Caco-2 (cell line): ENCODE measurements around the gene RASGRP3. TPM values are rescaled to one million over a fixed set of nuclear protein-coding genes. Genes with fewer than 3 reads are reported as not detected.

Experiments
- BruUV-seq: library from RNA; stranded (reverse); fragments of 400-500 nt; replicated peaks from 2 replicates; lab custom pipeline; 2021; lab: Mats Ljungman, UMichigan
- CTCF ChIA-PET: fragments of 300-600 bp; sonication (Branson Sonifier 250); formaldehyde crosslinking; loops from one replicate; lab custom pipeline; 2022; ENCODE audit warnings: antibody characterized with exemption; lab: Charles Lee
- POLR2A ChIA-PET: fragments of 300-600 bp; sonication (Branson Sonifier 250); formaldehyde crosslinking; loops from one replicate; lab custom pipeline; 2022; ENCODE audit warnings: antibody characterized with exemption; lab: Charles Lee
- DNase-seq, 2 experiments: peaks; one replicate each; pipeline versions ENCODE4 v3.0.0 to v3.0.0-alpha.2; 2020 to 2022
- H3K27me3 ChIP-seq: replicated peaks from 2 replicates; pipeline ENCODE4 v1.6.0; 2011; ENCODE audit warnings: low read length; ENCODE audit not compliant: control insufficient read depth, insufficient read depth
- H3K36me3 ChIP-seq: 2 replicates; pipeline ENCODE4 v1.5.1; 2011; ENCODE audit warnings: low read length; ENCODE audit not compliant: control insufficient read depth, insufficient read depth
- H3K4me1 ChIP-seq: fragments of 250-450 bp; sonication (Bioruptor Pico); 2 replicates; pipeline ENCODE4 v1.5.1; 2020; ENCODE audit warnings: mild to moderate bottlenecking
- H3K4me3 ChIP-seq: 2 replicates; pipeline ENCODE4 v1.5.1; 2011; ENCODE audit warnings: low read depth, mild to moderate bottlenecking, control low read depth, low read length
- H3K9me3 ChIP-seq: fragments of 250-450 bp; sonication (Bioruptor Pico); 2 replicates; pipeline ENCODE4 v1.5.1; 2020; ENCODE audit warnings: mild to moderate bottlenecking, moderate library complexity
- H3K27ac Mint-ChIP-seq: one replicate; pipeline ENCODE4 v1.8.0; 2022; ENCODE audit warnings: mixed read lengths; ENCODE audit not compliant: unreplicated experiment
- H3K27me3 Mint-ChIP-seq: one replicate; pipeline ENCODE4 v1.8.0; 2022; ENCODE audit warnings: mixed read lengths; ENCODE audit not compliant: insufficient read depth, unreplicated experiment
- H3K36me3 Mint-ChIP-seq: one replicate; pipeline ENCODE4 v1.8.0; 2022; ENCODE audit warnings: mild to moderate bottlenecking, mixed read lengths; ENCODE audit not compliant: insufficient read depth, unreplicated experiment
- H3K4me1 Mint-ChIP-seq: one replicate; pipeline ENCODE4 v1.8.0; 2022; ENCODE audit warnings: low read depth, mixed read lengths; ENCODE audit not compliant: unreplicated experiment
- H3K4me3 Mint-ChIP-seq: one replicate; pipeline ENCODE4 v1.8.0; 2022; ENCODE audit warnings: mild to moderate bottlenecking, moderate library complexity, mixed read lengths; ENCODE audit not compliant: unreplicated experiment
- H3K9me3 Mint-ChIP-seq: one replicate; pipeline ENCODE4 v1.8.0; 2022; ENCODE audit warnings: mixed read lengths; ENCODE audit not compliant: unreplicated experiment
- CTCF ChIP-seq, 2 experiments: fragments of 200-600 bp in 1 of 2; IDR thresholded peaks; 1 replicate in 1 of 2; 2 replicates in 1 of 2; pipeline versions ENCODE4 v1.5.1 to v1.8.0; 2011 to 2022; ENCODE audit warnings: antibody characterized with exemption in 1 of 2, control low read depth in 1 of 2, inconsistent platforms in 1 of 2, low read depth in 1 of 2, low read length in 1 of 2, mild to moderate bottlenecking in 1 of 2, moderate library complexity in 1 of 2; ENCODE audit not compliant: insufficient read depth in 1 of 2, severe bottlenecking in 1 of 2, unreplicated experiment in 1 of 2
- intact Hi-C: fragments of 100-400 bp; cut with micrococcal nuclease; formaldehyde crosslinking; loops from one replicate; pipeline ENCODE4 v1.10.0; 2022; ENCODE audit not compliant: unreplicated experiment
- total RNA-seq: library from RNA; stranded (reverse); gene quantifications from 2 replicates; pipeline ENCODE4 v1.2.3, GENCODE V29; 2022

The RASGRP3 gene
- total RNA-seq, 1 experiment from 2014 or later = 9.2 TPM

GRCh38 chr2:33526921-33527320 is 50.5 kb downstream of the RASGRP3 start:
- H3K36me3 ChIP-seq = no peaks in the 10 kb centered on the region
- intact Hi-C loops = no loop called here
- no peak for DNase-seq
- POLR2A ChIA-PET = no interaction called here
- Mint-ChIP-seq H3K27ac (no peak overlapping the region), H3K4me3 (no peak overlapping the region), H3K9me3 (no peaks in the 10 kb centered on the region), H3K27me3 (no peaks in the 10 kb centered on the region), H3K36me3 (no peaks in the 10 kb centered on the region), H3K4me1 (no peaks in the 10 kb centered on the region)
- BruUV-seq = no TSS peak
- CTCF ChIA-PET = no interaction called here
- H3K9me3 ChIP-seq = no peaks in the 10 kb centered on the region
- H3K4me1 ChIP-seq = no peaks in the 10 kb centered on the region; the same call in 1 of the 2 replicates
- TF ChIP-seq CTCF (IDR thresholded peaks at IDR 0.05; ENCODE audit: insufficient read depth in 1 of 2, low read depth in 1 of 2, low read length in 1 of 2, severe bottlenecking in 1 of 2, unreplicated experiment in 1 of 2) = no peak
- no peak overlapping the region for H3K4me3 ChIP-seq
- no peaks in the 10 kb centered on the region for H3K27me3 ChIP-seq

GRCh38 chr2:33528441-33528950 is 52.0 kb downstream of the RASGRP3 start:
- intact Hi-C loops = no loop called here
- no peaks in the 10 kb centered on the region for H3K9me3 Mint-ChIP-seq
- Histone ChIP-seq H3K36me3 (no peaks in the 10 kb centered on the region), H3K4me3 (no peak overlapping the region), H3K9me3 (no peaks in the 10 kb centered on the region), H3K27me3 (no peaks in the 10 kb centered on the region), H3K4me1 (no peaks in the 10 kb centered on the region; the same call in 1 of the 2 replicates)
- H3K27ac Mint-ChIP-seq = no peak overlapping the region
- no peaks in the 10 kb centered on the region for H3K36me3 Mint-ChIP-seq
- no TSS peak for BruUV-seq
- DNase-seq = no peak
- CTCF ChIA-PET = interaction anchor here (1.4 kb wide), 1 partner anchor 53 kb away, joined by 3 read pairs; the partner anchor contains the start of gene RASGRP3
- TF ChIP-seq CTCF (IDR thresholded peaks at IDR 0.05; ENCODE audit: insufficient read depth in 1 of 2, low read depth in 1 of 2, low read length in 1 of 2, severe bottlenecking in 1 of 2, unreplicated experiment in 1 of 2) = no peak
- no peaks in the 10 kb centered on the region for H3K27me3 Mint-ChIP-seq
- H3K4me3 Mint-ChIP-seq = no peak overlapping the region
- POLR2A ChIA-PET = no interaction called here
- H3K4me1 Mint-ChIP-seq = no peaks in the 10 kb centered on the region

GRCh38 chr2:33529771-33530481 is 53.5 kb downstream of the RASGRP3 start:
- no peaks in the 10 kb centered on the region; the same call in 1 of the 2 replicates for H3K4me1 ChIP-seq
- POLR2A ChIA-PET = no interaction called here
- no peaks in the 10 kb centered on the region for H3K9me3 ChIP-seq
- CTCF ChIA-PET = interaction anchor here (1.4 kb wide), 1 partner anchor 54 kb away, joined by 3 read pairs; the partner anchor contains the start of gene RASGRP3
- intact Hi-C loops = no loop called here
- no peaks in the 10 kb centered on the region for H3K4me1 Mint-ChIP-seq
- H3K4me3 Mint-ChIP-seq = no peak overlapping the region
- no peak for DNase-seq
- no TSS peak for BruUV-seq
- H3K27ac Mint-ChIP-seq = no peak overlapping the region
- no peaks in the 10 kb centered on the region for H3K36me3 ChIP-seq
- no peaks in the 10 kb centered on the region for H3K27me3 ChIP-seq
- TF ChIP-seq CTCF (IDR thresholded peaks at IDR 0.05; ENCODE audit: insufficient read depth in 1 of 2, low read depth in 1 of 2, low read length in 1 of 2, severe bottlenecking in 1 of 2, unreplicated experiment in 1 of 2) = no peak
- no peaks in the 10 kb centered on the region for H3K27me3 Mint-ChIP-seq
- no peaks in the 10 kb centered on the region for H3K36me3 Mint-ChIP-seq
- no peak overlapping the region for H3K4me3 ChIP-seq
- H3K9me3 Mint-ChIP-seq = no peaks in the 10 kb centered on the region
